ENCODE measurements around the gene ADAM29.
"Not testable (repeated sequence)": the region's sequence is repeated elsewhere in the genome, so short reads cannot be mapped to it uniquely, and the experiment has no call there.

The ADAM29 gene

DNA sequence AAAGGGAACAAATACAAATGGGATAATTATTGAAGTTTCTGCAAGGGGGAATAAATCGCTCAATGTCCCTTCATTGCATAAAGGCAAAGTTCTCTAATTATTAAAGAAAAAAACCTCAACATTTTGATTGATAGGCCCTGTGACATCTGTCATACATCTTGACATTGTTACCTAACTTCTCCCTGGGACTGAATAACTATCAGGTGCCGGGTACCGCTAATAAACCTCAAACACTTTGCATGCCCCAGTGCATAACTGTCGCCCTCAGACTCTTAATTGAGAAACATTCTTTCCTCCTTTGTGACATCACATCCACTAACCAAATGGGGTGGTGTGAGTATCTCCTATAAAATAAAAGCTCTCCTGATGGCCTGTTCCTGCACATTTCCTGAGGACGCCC is at the start of gene ADAM29:
ADAM29 (plus strand) TSS at position 301 of the 400 bp plus-strand sequence. CDS start 57,168 bp downstream, outside the sequence.
- DNase-seq, result no peak

DNA sequence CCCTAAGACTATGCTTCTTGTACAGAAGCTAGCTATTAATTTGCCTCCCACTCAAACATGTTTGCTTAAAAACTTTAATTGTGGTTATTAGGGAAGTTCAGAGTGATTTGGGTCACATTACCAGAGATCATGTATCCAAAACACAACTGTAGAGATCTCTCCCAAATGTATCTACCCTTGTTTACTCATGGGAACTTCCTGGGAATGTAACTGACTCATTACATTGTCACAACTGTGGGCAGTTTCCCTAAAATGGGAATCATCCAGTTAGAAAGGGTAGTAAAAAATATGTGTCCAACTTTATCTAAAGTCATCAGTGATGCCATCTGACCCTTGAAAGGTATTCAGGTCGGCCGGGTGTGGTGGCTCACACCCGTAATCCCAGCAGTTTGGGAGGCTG is 48.8 kb upstream of the ADAM29 start:
- no peak for DNase-seq

- no peak for DNase-seq
These were observed 47.8 kb upstream of the ADAM29 start for GRCh38 chr4:174870311-174870710.

- DNase-seq, result no peak
These were observed 46.8 kb upstream of the ADAM29 start for GRCh38 chr4:174871407-174871806.

- not testable (repeated sequence) for DNase-seq
These were observed 45.0 kb upstream of the ADAM29 start for GRCh38 chr4:174873146-174873545.

DNA sequence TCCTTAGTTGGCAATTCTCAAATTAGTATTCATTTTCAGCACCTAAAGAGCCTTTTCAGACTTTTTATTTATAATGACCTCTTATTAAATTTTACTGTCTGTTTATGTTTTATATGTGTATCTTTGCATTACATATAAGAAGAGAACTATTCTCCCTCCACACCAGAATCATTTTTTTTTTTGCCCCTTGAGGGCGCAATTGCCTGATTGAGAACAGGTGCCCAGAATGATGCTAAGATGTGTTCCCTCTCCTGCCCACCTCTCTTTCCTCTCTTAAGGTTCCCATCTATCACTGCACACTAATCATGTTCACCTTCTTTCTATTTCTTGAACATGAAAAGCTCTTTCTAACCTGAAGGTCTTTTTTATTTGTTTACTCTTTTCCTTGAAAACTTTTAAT is 44.2 kb upstream of the ADAM29 start:
- DNase-seq, result no peak

- no peak for DNase-seq
These were observed 43.3 kb upstream of the ADAM29 start for GRCh38 chr4:174874898-174875297.

DNA sequence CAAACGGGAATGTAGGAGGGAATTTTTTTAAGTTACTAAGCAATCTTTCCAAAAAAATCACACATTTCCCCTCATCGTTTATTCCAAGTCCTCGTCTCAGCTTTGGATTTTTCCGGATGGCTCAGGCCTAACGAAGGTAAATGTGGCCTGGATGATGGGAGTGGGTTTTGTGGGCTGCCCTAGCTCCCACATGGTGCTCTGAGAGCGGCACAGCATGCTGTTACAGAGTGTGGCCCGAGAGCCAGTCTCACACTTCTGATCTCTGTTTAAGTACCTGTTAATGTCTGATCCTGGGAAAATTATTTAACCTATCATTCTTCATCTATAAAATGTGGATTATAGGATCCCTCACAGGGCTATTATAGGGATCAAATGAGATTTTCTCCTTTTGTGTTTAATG is 38.2 kb upstream of the ADAM29 start:
- no peak for DNase-seq

DNA sequence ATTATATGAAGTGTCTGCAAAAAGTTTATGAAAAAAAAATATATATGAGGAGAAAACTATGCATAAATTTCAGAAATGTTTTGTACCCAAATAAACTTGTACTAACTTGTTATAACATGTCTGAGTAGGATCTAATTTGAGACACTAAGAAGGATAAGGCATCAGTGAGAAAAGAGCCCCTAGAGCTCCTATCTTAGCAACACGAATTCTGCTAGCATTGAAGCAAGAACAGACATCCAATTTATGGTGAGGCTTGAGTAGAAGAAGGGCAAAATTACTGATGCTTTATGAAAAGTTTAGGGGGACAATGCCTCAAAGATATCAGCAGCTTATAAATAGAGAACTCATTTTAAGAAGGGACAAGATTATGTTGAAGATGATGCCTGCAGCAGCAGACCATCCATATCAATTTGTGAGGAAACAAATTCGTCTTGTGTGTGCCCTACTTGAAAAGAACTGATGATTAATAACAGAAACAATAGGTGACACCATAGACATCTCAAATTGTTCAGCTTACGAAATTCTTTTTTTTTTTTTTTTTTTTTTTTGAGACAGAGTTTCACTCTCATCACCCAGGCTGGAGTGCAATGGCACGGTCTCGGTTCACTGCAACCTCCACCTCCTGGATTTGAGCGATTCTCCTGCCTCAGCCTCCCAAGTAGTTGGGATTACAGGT is 35.7 kb upstream of the ADAM29 start:
- no peak for DNase-seq

DNA sequence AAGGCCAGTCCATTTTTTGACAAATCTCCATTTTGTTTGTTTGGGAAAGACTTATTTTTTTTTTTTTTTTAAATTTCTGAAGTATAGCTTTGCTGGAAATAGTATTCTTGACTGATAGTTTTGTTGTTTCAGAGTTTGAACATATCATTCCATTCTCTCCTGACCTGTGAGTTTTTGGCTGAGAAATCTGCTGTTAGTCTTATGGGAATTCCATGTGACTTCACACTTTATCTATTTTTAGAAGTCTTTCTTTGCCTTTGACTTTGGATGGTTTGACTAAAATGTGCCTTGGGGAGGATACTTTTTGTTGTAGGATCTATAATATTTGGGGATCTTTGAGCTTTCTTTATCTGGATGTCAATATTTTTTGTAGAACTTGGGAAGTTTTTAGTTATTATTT is 10.7 kb upstream of the ADAM29 start:
- no peak for DNase-seq

DNA sequence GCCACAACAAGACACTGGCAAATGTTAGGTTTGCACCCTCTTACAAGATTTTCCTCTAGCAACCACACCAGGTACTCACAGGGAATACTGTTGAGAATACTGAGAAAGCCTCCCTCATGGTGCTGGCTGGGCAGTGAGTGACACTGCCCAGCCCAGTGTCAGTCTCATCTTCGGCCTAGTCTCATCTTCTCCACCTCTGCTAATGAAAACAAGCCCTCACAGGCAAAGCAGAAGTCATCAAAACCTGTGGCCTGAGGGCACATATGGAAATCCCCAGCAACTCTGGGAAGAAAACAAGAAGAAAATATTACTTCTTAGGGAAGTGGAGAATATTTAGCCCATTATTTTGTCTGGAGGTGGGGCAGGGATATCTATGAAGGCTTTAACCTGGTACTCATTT is 7.9 kb upstream of the ADAM29 start:
- no peak for DNase-seq

- DNase-seq, result no peak
These were observed 5.1 kb upstream of the ADAM29 start for GRCh38 chr4:174912919-174913543.

DNA sequence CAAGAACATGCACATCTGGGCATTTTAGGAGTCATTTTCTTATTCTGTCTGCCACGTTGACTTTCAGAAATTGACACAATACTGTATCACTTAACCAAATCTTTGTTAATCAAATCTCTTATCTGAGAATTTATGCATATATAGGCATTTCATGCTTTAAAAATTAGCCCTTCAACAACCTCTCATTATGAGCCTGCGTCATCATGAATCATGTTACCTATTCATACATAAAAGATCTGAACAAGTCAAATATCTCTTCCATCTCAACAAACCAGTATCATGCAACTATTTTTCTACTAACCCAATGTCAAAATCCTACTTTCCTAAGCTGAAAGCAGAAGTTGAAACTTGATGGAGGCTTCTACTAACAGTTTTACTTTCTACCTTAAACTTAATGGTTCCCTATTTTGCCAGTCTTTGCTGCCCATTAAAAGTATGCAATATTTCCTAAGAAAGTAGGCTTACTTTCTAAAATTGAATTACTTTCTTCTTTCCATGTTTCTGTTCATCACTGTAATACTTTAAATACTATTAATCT is 1.8 kb downstream of the ADAM29 start:
- DNase-seq, result no peak

GRCh38 chr4:174926958-174927357 is 8.8 kb downstream of the ADAM29 start:
- DNase-seq, result no peak

DNA sequence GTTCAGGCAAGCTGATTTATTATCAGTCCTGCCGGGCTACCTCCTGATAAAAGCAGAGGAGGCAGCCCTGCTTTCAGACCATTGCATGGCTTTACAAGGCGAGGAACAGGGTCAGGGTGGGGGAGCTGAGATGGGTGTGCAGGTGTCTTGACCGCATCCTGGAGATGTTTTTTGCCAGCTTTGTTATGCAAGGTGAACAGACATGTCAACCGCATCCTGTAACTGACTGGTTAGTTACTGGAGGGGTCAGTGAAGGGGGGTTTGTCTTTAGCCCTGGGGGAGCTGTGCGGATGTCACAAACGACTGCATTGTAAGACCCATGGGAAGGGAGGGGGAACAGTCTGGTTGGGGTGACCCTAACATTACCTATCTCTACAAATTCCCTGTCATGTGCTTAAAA is 10.0 kb downstream of the ADAM29 start:
- DNase-seq, result no peak

- no peak for DNase-seq
These were observed 10.6 kb downstream of the ADAM29 start for GRCh38 chr4:174928575-174929253.

DNA sequence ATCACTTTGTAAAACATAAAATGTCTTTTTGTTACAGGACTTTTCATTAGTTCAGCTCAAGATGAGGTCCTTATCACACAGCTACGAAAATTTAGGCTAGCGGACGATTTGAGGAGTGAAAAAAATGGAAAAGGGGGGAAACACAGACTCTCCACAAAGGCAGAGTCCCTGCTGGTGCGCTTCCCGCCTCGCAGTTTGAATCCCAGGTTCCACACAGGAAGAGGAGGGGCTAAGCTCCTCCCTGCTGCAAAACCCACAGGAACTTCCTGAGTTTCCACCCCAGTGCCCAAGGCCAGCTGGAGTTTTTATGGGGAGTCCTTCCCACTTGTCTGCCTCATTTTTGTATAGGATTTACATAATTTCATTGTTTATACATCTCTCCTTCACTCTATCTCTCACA is 11.2 kb downstream of the ADAM29 start:
- DNase-seq, result no peak

DNA sequence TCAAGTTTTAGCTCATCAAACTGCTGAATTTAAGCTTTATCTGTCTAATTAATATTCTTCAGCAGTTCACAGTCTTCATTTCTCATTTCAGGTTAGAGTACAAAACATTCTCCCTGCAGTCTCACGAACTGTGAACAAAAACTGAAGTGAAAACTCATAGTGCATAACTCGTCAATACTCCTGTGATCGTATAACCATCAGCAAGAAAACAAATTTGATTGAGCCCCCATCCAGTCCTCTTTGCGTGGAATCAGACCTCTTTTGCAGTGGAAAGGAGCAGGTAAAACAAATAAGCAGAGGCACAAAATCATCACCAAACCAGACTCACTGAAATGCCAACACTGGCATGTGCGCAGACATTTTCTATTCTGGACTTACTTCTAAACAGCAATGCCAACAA is 12.7 kb downstream of the ADAM29 start:
- no peak for DNase-seq

GRCh38 chr4:174933083-174933482 is 14.9 kb downstream of the ADAM29 start:
- no peak for DNase-seq

GRCh38 chr4:174934360-174934759 is 16.2 kb downstream of the ADAM29 start:
- no peak for DNase-seq

- no peak for DNase-seq
These were observed 17.4 kb downstream of the ADAM29 start for GRCh38 chr4:174935607-174936006.

DNA sequence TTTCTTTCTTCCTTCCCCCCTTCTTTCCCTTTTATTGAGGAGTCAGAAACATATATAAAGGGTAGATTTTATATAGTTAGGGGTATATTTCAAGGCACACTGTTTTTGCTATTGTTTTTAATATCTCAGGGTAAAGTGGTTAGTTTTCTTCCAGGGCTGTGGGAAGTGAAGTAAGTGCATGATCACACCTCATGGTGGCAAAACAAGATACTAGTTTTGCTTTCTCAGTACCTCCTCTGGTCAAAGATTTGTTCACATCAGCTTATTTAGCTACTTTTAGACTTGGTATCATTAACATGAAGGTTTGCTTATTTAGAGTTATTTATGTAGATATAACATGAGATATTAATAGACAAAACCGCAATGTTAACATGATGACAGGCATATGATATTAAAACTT is 21.8 kb downstream of the ADAM29 start:
- DNase-seq, result no peak

DNA sequence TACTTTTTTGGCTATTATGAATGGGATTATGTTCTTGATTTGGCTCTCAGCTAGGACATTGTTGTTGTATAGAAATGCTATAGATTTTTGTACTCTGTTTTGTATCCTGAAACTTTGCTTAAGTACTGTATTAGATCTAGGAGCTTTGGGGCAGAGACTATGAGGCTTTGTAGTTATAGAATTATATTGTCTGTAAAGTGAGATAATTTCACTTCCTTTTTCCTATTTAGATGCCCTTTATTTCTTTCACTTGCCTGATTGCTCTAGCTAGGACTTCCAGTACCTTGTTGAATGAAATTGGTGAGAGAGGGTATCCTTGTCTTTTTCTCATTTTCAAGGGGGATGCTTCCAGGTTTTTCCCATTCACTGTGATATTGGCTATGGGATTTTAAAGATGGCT is 28.1 kb downstream of the ADAM29 start:
- no peak for DNase-seq

GRCh38 chr4:174948826-174949225 is 30.7 kb downstream of the ADAM29 start:
- DNase-seq, result no peak

Data from activated CD8-positive, alpha-beta memory T cell treated with anti-CD3 and anti-CD28 coated beads, Interleukin-2, amount 50 U/mL, for 48 hours (primary cell).